KMS-11 (cell line): ENCODE results near the gene WWTR1.

ENCODE experiments used
- H2AFZ ChIP-seq: fragments of 200-600 bp; sonication (generic); 2 replicates; pipeline ENCODE4 v1.6.1; 2016; ENCODE audit warnings: antibody characterized with exemption, mixed run types, low read depth
- H3K27ac ChIP-seq: fragments of 200-600 bp; sonication (generic); 2 replicates; pipeline ENCODE4 v1.6.1; 2016; ENCODE audit warnings: mild to moderate bottlenecking, mixed run types
- H3K27me3 ChIP-seq: fragments of 200-600 bp; sonication (generic); 2 replicates; pipeline ENCODE4 v1.6.1; 2017; ENCODE audit warnings: mild to moderate bottlenecking, low read depth, mixed run types, moderate library complexity; ENCODE audit not compliant: insufficient read depth
- H3K36me3 ChIP-seq: fragments of 200-600 bp; sonication (generic); 2 replicates; pipeline ENCODE4 v1.6.1; 2017; ENCODE audit warnings: mild to moderate bottlenecking, mixed run types; ENCODE audit not compliant: insufficient read depth
- H3K4me1 ChIP-seq: fragments of 200-600 bp; sonication (generic); 2 replicates; pipeline ENCODE4 v1.6.1; 2016; ENCODE audit warnings: mild to moderate bottlenecking, low read depth, mixed run types; ENCODE audit not compliant: poor library complexity, severe bottlenecking
- H3K4me2 ChIP-seq: fragments of 200-600 bp; sonication (generic); 2 replicates; pipeline ENCODE4 v1.7.0; 2016; ENCODE audit warnings: mild to moderate bottlenecking, mixed run types
- H3K4me3 ChIP-seq: fragments of 200-600 bp; sonication (generic); IDR thresholded peaks from 2 replicates; pipeline ENCODE4 v1.6.1; 2017; ENCODE audit warnings: low read depth, low read length, mixed read lengths; ENCODE audit not compliant: insufficient read depth
- H3K79me2 ChIP-seq: fragments of 200-600 bp; sonication (generic); 2 replicates; pipeline ENCODE4 v1.6.1; 2016; ENCODE audit warnings: low read depth, mixed run types; ENCODE audit not compliant: insufficient read depth
- H3K9ac ChIP-seq: fragments of 200-600 bp; sonication (generic); 2 replicates; pipeline ENCODE4 v1.6.1; 2016; ENCODE audit warnings: mild to moderate bottlenecking, mixed run types
- H4K20me1 ChIP-seq: fragments of 200-600 bp; sonication (generic); 2 replicates; pipeline ENCODE4 v1.6.1; 2016; ENCODE audit warnings: mild to moderate bottlenecking, mixed run types; ENCODE audit not compliant: insufficient read depth
- CTCF ChIP-seq: fragments of 200-600 bp; sonication (generic); conservative IDR thresholded peaks from 2 replicates; pipeline ENCODE4 v1.6.1; 2017; ENCODE audit warnings: low read depth, mild to moderate bottlenecking, antibody characterized with exemption, low read length, moderate library complexity, mixed read lengths

Gene WWTR1

GRCh38 chr3:149575213-149575960, 82.4 kb downstream of the WWTR1 start:
- no peak overlapping the region for H3K4me2 ChIP-seq
- H3K27ac ChIP-seq, result no peak overlapping the region

GRCh38 chr3:149572796-149573414, 84.9 kb downstream of the WWTR1 start:
- no peak for TF ChIP-seq CTCF
- Histone ChIP-seq H3K4me1 (peaks cover 24% of the 10 kb centered on the region), H4K20me1 (no peaks in the 10 kb centered on the region), H3K79me2 (no peaks in the 10 kb centered on the region), H2AFZ (no peak overlapping the region), H3K27ac (no peak overlapping the region), H3K4me3 (no peak overlapping the region), H3K9ac (no peak overlapping the region), H3K27me3 (no peaks in the 10 kb centered on the region), H3K36me3 (no peaks in the 10 kb centered on the region), H3K4me2 (no peak overlapping the region)

More at GRCh38 chr3:149575213-149575960, 82.4 kb downstream of the WWTR1 start:
- Histone ChIP-seq H3K9ac (no peak overlapping the region), H3K36me3 (no peaks in the 10 kb centered on the region), H3K79me2 (no peaks in the 10 kb centered on the region), H3K4me3 (no peak overlapping the region), H3K4me1 (peaks cover 49% of the 10 kb centered on the region), H4K20me1 (no peaks in the 10 kb centered on the region), H2AFZ (no peak overlapping the region), H3K27me3 (no peaks in the 10 kb centered on the region)
- no peak for TF ChIP-seq CTCF

GRCh38 chr3:149571381-149571780, 86.4 kb downstream of the WWTR1 start:
- H2AFZ ChIP-seq, result no peak overlapping the region
- no peaks in the 10 kb centered on the region for H3K79me2 ChIP-seq
- no peak for TF ChIP-seq CTCF
- no peaks in the 10 kb centered on the region for H3K27me3 ChIP-seq
- no peak overlapping the region for H3K27ac ChIP-seq
- H3K4me2 ChIP-seq, result no peak overlapping the region
- no peaks in the 10 kb centered on the region for H4K20me1 ChIP-seq
- H3K4me3 ChIP-seq, result no peak overlapping the region
- H3K4me1 ChIP-seq, result peaks cover 21% of the 10 kb centered on the region
- H3K36me3 ChIP-seq, result no peaks in the 10 kb centered on the region
- H3K9ac ChIP-seq, result no peak overlapping the region

- no peak overlapping the region for H3K4me2 ChIP-seq
- H3K9ac ChIP-seq, result no peak overlapping the region
- no peaks in the 10 kb centered on the region for H3K27me3 ChIP-seq
- no peak for TF ChIP-seq CTCF
- H3K79me2 ChIP-seq, result no peaks in the 10 kb centered on the region
- peaks cover 10% of the 10 kb centered on the region for H3K4me1 ChIP-seq
- no peak overlapping the region for H3K27ac ChIP-seq
- H3K4me3 ChIP-seq, result no peak overlapping the region
- H4K20me1 ChIP-seq, result no peaks in the 10 kb centered on the region
- no peak overlapping the region for H2AFZ ChIP-seq
- no peaks in the 10 kb centered on the region for H3K36me3 ChIP-seq
These were observed 87.8 kb downstream of the WWTR1 start for GRCh38 chr3:149570016-149570415.
